SU-DHL-6 (cell line): ENCODE data around the gene NGF.

ENCODE experiments used
- EZH2phosphoT487 ChIP-seq: fragments of 200-600 bp; sonication (generic), shearing (Covaris generic); conservative IDR thresholded peaks from 2 replicates; pipeline ENCODE4 v1.6.1; 2018; ENCODE audit warnings: mild to moderate bottlenecking, antibody characterized with exemption, low read length, moderate library complexity, mixed read lengths
- TF ChIP-seq, protein P1 (sequence below): fragments of 200-600 bp; sonication (generic); IDR thresholded peaks from one replicate; pipeline ENCODE4 v1.5.1; 2017; ENCODE audit warnings: antibody characterized with exemption, mild to moderate bottlenecking, low read length, moderate library complexity; ENCODE audit not compliant: insufficient read depth, poor library complexity, severe bottlenecking

- TF ChIP-seq, protein P1, sequence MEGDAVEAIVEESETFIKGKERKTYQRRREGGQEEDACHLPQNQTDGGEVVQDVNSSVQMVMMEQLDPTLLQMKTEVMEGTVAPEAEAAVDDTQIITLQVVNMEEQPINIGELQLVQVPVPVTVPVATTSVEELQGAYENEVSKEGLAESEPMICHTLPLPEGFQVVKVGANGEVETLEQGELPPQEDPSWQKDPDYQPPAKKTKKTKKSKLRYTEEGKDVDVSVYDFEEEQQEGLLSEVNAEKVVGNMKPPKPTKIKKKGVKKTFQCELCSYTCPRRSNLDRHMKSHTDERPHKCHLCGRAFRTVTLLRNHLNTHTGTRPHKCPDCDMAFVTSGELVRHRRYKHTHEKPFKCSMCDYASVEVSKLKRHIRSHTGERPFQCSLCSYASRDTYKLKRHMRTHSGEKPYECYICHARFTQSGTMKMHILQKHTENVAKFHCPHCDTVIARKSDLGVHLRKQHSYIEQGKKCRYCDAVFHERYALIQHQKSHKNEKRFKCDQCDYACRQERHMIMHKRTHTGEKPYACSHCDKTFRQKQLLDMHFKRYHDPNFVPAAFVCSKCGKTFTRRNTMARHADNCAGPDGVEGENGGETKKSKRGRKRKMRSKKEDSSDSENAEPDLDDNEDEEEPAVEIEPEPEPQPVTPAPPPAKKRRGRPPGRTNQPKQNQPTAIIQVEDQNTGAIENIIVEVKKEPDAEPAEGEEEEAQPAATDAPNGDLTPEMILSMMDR = no peak
- no peak for TF ChIP-seq EZH2phosphoT487
These were observed 26.7 kb upstream of the NGF start for GRCh38 chr1:115364780-115365155.
